HG03196 (cell line): ENCODE results near the gene PLA2G10.
"Not testable (repeated sequence)": the region's sequence is repeated elsewhere in the genome, so short reads cannot be mapped to it uniquely, and the experiment has no call there.

Experiments
- ATAC-seq: cut with Tn5 transposase; IDR thresholded peaks from one replicate; pipeline ENCODE4 v1.9.1; 2021; ENCODE audit not compliant: unreplicated experiment

PLA2G10 gene

GRCh38 chr16:14667347-14668266, 26.5 kb downstream of the PLA2G10 start:
- no peak for ATAC-seq

DNA sequence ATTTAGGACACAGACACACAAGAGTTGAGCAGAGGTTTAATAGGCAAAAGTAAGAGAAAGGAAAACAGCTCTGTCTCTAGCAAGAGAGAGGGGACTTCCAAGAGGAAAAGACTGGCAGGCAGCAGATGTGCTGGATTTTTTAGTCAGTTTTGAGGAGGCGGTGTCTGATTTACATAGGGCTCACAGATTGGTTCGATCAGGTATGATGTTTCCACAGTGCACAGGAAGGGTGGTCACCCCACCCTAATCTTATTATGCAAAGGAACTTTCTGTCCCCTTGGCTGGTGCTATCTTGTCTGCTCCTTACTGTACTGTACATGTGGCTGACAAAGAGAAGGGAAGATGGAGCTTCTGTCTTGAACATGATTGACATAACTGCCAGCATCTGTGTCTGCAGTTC, 36.0 kb downstream of the PLA2G10 start:
- no peak for ATAC-seq

GRCh38 chr16:14652726-14653125, 41.4 kb downstream of the PLA2G10 start:
- ATAC-seq, result no peak

GRCh38 chr16:14650629-14651028, 43.5 kb downstream of the PLA2G10 start:
- ATAC-seq, result no peak

DNA sequence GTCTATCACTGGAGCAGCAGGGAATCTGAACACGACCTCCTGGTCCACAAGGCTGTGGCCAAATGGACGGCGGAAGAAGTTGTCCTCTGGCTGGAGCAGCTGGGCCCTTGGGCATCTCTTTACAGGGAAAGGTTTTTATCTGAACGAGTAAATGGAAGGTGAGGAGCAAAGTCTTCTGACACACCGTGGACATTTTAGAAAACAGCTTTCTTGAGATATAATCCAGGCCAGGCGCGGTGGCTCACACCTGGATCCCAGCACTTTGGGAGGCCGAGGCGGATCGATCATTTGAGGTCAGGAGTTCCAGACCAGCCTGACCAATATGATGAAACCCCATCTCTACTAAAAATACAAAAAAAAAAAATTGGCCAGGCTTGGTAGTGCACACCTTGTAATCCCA, 44.3 kb downstream of the PLA2G10 start:
- ATAC-seq, result no peak

DNA sequence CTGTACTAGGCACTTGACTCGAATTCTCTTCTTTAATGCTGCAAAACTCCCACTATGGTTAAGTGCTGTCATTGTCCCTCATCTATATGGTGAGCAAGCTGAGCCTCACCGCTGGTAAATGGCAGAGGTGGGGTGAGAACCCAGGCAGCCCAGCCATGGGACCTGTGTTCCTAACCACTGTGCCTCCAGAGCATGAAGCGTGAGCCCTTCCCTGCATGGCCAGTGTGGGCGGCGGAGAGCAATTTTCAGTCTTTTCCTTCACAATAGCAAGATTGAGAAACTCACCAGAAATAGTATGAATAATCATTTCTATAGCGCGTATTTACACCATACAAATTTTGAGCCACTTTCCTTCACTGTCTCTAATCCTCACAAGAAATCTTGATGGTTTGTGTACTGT, 52.2 kb downstream of the PLA2G10 start:
- no peak for ATAC-seq

DNA sequence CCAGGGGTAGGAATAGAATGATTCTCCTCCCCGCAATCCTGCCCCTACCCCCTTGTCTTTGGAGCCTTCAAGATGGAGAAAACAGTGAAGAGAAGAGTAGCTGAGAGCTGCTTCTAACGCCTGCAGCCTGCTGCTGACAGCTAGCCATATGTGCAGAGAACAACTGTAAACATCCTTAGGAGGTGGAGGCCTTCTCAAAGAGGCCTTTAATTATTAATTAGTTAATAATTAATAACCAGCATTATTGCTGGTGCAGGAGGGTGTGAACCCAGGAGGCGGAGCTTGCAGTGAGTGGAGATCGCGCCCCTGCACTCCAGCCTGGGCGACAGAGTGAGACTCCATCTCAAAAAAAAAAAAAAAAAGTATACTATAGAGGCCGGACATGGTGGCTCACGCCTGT, 52.9 kb downstream of the PLA2G10 start:
- ATAC-seq, result no peak

DNA sequence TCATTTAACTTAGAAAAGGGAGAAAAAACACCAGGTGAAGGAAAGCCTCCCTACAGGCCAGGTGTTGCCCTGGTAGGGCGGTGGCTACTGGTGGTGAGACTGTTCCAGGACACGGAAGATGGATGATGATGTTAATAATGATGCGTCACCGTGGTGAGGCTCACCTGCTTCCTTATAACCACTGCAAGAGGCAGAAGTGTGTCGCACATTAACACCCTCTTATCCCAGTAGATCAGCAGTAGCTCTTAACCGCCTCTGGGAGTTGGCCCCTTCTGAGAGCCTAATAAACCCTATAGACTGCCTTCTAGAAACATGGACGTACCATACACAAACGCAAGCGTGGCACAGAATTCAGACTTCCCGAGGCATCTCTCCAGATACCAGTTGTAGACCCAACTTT, 53.6 kb downstream of the PLA2G10 start:
- no peak for ATAC-seq

DNA sequence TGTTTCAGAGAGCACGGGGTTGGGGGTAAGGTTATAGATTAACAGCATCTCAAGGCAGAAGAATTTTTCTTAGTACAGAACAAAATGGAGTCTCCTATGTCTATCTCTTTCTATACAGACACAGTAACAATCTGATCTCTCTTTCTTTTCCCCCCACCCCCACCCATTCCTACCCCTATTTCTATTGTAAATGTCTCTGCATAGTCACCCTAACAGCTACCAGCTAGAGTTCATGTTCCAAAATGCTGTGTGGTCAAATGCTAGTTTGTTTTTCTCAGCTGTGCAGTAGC, 57.2 kb downstream of the PLA2G10 start:
- not testable (repeated sequence) for ATAC-seq

DNA sequence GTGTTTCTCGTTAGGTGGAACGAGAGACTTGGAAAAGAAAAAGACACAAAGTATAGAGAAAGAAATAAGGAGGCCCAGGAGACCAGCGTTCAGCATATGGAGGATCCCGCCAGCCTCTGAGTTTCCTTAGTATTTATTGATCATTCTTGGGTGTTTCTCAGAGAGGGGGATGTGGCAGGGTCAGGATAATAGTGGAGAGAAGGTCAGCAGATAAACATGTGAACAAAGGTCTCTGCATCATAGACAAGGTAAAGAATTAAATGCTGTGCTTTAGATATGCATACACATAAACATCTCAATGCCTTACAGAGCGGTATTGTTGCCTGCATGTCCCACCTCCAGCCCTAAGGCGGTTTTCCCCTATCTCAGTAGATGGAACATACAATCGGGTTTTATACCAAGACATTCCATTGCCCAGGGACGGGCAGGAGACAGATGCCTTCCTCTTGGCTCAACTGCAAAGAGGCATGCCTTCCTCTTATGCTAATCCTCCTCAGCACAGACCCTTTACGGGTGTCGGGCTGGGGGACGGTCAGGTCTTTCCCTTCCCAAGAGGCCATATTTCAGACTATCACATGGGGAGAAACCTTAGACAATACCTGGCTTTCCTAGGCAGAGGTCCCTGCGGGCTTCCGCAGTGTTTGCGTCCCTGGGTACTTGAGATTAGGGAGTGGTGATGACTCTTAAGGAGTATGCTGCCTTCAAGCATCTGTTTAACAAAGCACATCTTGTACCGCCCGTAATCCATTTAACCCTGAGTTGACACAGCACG, 57.7 kb downstream of the PLA2G10 start:
- ATAC-seq, result not testable (repeated sequence)

- no peak for ATAC-seq
Measured at GRCh38 chr16:14635395-14636165, 58.5 kb downstream of the PLA2G10 start.

GRCh38 chr16:14634389-14634725, 59.8 kb downstream of the PLA2G10 start:
- no peak for ATAC-seq

- peak; percentile 82 for ATAC-seq
Measured at GRCh38 chr16:14632693-14633569, 61.2 kb downstream of the PLA2G10 start, which contains the start of gene BFAR. Gene BFAR (plus strand): TSS chr16:14632951. CDS start chr16:14644347, 11,396 bp downstream.

DNA sequence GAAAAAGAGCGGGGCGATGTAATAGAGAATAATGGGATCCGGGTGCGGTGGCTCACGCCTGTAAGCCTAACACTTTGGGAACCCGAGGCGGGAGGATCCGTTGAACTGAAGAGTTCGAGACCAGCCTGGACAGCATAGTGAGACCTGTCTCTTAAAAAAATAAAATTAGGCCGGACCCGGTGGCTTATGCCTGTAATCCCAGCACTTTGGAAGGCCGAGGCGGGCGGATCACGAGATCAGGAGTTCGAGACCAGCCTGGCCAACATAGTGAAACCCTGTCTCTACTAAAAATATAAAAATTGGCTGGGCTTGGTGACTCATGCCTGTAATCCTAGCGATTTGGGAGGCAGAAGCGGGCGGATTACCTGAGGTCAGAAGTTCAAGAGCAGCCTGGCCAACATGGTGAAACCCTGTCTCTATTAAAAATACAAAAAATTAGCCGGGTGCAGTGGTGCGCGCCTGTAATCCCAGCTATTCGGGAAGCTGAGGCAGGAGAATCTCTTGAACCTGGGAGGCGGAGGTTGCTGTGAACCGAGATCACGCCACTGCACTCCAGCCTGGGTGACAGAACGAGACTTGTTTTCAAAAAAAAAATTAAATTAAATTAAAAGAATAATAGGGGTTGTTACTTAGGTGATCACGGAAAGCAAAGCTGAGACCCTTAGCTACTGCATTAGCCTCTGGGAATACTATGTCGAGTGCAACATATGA, 63.3 kb downstream of the PLA2G10 start:
- not testable (repeated sequence) for ATAC-seq

DNA sequence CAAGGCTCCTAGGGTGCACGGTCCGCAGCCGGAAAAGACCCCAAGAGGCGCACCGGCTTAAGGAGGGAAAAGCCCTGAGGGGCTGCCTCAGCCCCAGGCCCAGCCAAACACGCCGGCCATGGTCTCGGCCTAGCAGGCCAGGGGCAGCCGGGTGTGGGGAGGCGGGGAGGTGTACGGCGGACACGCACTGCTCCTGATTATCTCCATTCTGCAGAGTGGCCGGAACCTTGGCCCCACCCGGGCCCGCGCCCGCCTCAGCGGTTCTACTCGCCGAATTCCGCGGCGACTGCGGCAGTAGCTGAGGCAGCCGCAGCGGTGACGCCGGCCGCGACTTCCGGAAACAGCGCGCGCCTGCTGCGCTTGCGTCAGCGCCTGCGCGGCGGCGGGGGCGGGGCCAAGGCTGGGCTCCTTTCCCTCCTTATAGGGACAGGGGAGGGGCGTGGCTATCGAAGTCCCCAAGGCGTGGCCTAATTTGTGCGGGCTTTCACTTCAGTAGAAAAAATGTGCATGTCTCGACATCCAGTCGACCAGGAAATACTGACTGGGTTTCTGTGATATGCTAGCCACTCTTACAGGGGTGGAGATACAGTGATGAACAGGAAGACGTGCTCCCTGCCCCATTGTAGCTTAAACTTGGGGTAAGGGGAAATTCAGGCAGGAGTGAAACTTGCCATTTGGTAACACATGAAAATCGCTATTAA, 64.0 kb downstream of the PLA2G10 start, which contains the start of gene PARN:
Gene PARN (minus strand): TSS at position 342 of the 701 bp plus-strand sequence. CDS start 135 bp downstream, at position 207.
- peak; percentile 53 for ATAC-seq

DNA sequence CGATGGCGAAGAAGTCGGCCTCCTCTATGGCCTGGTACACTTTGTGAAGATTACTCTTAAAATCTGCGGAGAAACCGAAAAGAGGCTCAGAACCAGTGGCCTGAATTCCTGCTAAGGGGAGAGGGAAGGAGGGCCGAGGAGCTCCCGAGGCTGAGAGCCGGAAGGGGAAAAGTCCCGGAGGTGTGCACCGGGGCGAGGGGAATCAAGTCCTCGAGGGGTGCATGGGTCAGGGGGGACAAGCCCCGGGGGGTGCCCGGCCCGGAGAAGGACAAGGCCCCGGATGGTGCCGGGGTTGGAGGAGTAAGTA, 64.5 kb downstream of the PLA2G10 start:
- peak; percentile 2 for ATAC-seq

DNA sequence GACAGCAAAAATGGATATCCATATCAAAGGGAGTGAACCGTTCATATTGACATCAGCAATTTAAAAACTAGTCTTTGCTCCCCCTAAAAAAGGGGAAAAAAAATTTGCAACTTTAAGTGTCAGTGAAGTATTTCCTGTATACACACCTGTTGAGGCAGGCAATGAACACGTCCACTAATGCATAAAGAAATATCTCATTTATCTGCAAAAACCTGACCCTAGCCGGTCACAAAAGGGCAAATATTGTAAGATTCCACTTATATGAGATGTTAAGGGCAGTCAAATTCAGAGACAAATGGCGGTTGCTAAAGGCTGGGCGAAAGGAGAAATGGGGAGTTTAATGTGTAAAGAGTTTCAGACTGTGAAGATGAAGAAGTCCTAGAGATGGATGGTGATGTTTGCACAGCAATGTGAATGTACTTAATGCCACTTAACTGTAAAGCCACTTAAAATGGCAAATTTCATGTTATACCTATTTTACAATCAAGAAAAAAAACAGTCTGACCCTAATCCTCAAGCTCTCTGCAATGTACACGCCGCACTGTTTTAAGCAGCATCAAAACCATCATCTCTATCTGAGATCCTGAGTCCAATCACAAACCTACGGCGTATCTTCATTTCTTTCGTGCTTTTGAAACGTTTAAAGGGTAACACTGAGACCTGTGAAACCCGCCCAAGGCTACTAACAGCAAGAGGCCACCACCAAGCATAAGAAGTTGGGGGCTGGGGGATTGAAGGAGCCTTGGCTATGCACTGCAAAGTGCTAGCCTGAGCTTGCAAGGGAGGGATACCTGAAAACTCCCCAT, 65.1 kb downstream of the PLA2G10 start:
- no peak for ATAC-seq

- no peak for ATAC-seq
Measured at GRCh38 chr16:14627078-14627477, 67.0 kb downstream of the PLA2G10 start.
